NCI-H774 (cell line): ENCODE results near the gene S100A7A.
"Not testable (repeated sequence)": the region's sequence is repeated elsewhere in the genome, so short reads cannot be mapped to it uniquely, and the experiment has no call there.

Experiments used
- DNase-seq: peaks from one replicate; lab custom pipeline; 2025; lab: John Stamatoyannopoulos, UW

Gene S100A7A

DNA sequence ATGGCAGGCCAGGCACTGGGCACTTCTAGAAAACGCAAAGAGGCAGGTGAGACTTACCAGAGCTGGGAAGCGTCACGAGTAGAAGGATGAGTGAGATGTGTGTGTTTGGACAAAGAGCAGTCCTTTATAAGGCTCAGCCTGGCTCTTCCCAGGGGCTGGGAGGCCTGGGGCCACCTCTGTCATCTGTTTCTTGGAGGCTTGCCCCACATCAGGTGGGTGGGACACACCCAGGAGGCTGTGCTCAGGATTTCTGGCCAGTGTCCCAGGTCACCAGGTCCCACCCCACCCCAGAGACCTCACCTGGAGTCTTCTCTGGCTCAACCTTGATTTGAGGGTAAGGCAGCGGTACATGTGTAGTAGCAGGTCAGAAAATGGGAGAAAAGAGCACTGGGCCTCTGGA, 44.2 kb downstream of the S100A7A start, which contains the start of gene S100A7:
TSS of gene S100A7 (minus strand) at position 101 of the 400 bp plus-strand sequence. CDS start 1,638 bp downstream, outside the sequence.
- DNase-seq, result no peak

DNA sequence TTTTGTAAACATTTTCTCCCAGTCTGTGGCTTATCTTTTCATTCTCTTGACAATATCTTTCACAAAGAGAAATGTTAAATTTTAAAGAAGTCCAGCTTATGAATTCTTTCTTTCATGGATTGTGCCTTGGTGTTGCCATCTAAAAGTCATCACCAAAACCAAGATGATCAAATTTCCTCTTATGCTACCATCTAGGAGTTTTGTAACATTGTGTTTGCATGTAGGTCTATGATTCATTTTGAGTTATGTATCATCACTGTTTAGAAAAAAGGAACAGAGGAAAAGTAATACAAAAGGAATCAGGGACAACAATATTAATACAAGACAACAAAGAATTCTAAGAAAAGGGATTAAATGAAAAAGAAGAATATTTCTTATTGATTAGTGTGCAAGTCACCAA, 46.4 kb downstream of the S100A7A start:
- DNase-seq, result not testable (repeated sequence)

DNA sequence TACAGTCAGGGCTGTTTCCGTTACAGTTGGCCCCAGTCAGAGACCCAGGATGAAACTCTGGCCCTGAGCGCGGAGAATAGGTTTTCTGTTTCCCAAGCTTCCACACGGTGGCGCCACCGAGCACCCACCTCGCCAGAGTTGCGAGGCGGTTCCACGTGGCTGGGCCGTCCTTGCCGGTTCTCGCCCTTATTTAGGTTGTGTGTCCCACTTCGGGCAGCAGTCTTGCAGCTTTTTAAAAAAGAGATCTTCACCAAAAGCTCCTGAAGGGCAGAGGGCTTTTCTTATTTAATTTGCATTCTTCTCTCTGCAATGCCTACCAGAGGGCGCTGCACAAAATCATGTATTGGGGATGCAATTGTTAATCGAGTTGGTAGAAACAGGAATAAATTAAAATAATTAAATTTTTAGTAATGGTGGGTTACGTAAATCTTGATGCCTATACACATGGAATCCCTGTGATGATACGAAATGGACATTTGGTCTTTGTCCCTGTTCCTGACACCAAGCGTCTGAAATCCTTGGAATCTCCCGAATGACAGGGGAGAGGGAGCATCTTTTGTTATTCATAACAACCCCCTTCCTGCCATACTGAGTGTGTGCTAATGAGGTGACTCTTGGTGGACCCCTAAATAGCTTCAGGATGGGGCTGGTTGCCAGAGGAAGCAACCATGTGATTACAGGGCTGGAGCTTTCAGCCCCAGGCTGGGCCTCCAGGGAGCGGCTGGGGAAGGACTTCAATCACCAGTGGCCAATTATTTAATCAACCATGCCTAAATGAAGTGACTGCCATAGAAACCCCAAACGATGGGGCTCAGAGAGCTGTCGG, 49.7 kb downstream of the S100A7A start:
- DNase-seq, result no peak

DNA sequence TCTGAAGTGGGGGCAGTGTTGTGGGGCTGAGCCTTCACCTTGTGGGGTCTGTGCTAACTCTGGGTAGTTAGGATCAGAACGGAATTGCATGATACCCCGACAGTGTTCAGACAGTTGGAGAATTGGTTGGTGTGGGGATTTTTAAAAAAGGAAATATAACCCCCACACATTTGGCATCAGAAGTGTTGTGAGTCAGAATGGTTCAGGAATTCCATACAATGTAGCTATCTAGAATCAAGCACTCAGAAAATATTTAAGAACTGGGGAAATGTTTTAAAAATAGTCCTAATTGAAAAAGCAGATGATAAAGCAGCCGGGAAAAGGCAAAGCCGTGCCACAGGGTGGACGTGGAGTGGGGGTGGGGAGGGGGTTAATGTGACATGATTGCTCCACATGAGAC, 50.6 kb downstream of the S100A7A start:
- DNase-seq, result no peak

DNA sequence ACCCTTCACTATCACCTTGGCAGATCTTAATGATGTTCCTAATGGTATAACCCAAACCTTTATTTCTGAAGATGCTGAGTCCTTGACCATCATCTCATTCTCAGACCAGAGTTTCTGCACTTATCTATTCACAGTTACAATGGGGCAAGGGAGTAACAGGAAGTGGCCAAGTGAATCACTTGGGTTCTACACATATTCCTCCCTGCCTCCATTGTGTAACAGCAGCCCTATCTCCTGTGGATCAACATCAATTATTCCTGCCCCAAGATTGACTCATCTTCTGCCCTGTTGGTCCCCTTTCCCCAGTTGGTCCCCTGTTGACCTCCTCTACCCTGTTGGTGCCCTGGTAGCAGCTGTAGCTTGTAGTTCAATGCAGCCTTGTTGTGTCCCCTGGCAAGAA, 54.4 kb downstream of the S100A7A start:
- DNase-seq, result no peak
